Small intestine (tissue), 7 donors: ENCODE results near the gene ADCY9. TPM values are rescaled to one million over a fixed set of nuclear protein-coding genes. Genes with fewer than 3 reads are reported as not detected.
A peak's percentile ranks its signal among the peaks of the same experiment; 100 is the strongest.
"Not testable (repeated sequence)": the region's sequence is repeated elsewhere in the genome, so short reads cannot be mapped to it uniquely, and the experiment has no call there.

ENCODE experiments used
- DNase-seq, 2 donors: peaks; one replicate each; pipeline versions ENCODE4 v3.0.0 to v3.0.0-alpha.2; 2013
- FAIRE-seq: peaks from 2 replicates; lab custom pipeline; 2012; peaks lifted over from hg19 to GRCh38; lab: Jason Lieb, UNC
- H3K27ac ChIP-seq, 3 donors: one replicate each; pipeline ENCODE4 v1.5.1; 2013; ENCODE audit warnings: low read length in 2 of 3, mild to moderate bottlenecking in 2 of 3, control low read depth in 1 of 3, inconsistent platforms in 1 of 3, low read depth in 1 of 3, moderate library complexity in 1 of 3
- H3K27me3 ChIP-seq, 3 donors: one replicate each; pipeline ENCODE4 v1.6.1; 2013; ENCODE audit warnings: low read length in 3 of 3, inconsistent platforms in 1 of 3; ENCODE audit not compliant: control insufficient read depth in 3 of 3, insufficient read depth in 3 of 3
- H3K36me3 ChIP-seq, 3 donors: one replicate each; pipeline ENCODE4 v1.6.1; 2013; ENCODE audit warnings: low read length in 3 of 3, inconsistent platforms in 1 of 3, low read depth in 1 of 3, mild to moderate bottlenecking in 1 of 3, moderate library complexity in 1 of 3; ENCODE audit not compliant: control insufficient read depth in 3 of 3, insufficient read depth in 2 of 3
- H3K4me1 ChIP-seq, 3 donors: one replicate each; pipeline ENCODE4 v1.6.1; 2013; ENCODE audit warnings: low read length in 2 of 3, inconsistent platforms in 1 of 3, low read depth in 1 of 3, mild to moderate bottlenecking in 1 of 3, moderate library complexity in 1 of 3; ENCODE audit not compliant: control insufficient read depth in 3 of 3, insufficient read depth in 2 of 3
- H3K4me3 ChIP-seq, 3 donors: one replicate each; pipeline ENCODE4 v1.5.1; 2013; ENCODE audit warnings: low read length in 3 of 3, control low read depth in 1 of 3, inconsistent platforms in 1 of 3, low read depth in 1 of 3, mild to moderate bottlenecking in 1 of 3, moderate library complexity in 1 of 3
- H3K9me3 ChIP-seq, 2 donors: one replicate each; pipeline ENCODE4 v1.6.1; 2013; ENCODE audit warnings: low read depth in 1 of 2, low read length in 1 of 2; ENCODE audit not compliant: control insufficient read depth in 2 of 2, insufficient read depth in 1 of 2
- WGBS, 3 donors: extraction: QIAGEN DNeasy Blood & Tissue Kit; methylation state at CpG; one replicate each; pipeline ENCODE4 v1.1.7; 2013; 5-methylcytosine and 5-hydroxymethylcytosine counted together
- polyA plus RNA-seq, 4 donors: library from polyadenylated mRNA; stranded (reverse) in 3 of 4; unstranded in 1 of 4; fragments of 200-250 nt in 3 of 4; fragments of 120-200 nt in 1 of 4; gene quantifications; one replicate each; pipeline versions ENCODE4 v1.2.1 to v1.2.3, GENCODE V29; 2013
- donor health status: healthy with polysubstance abuse.
- donor health status: control.
- donor health status: control.
- donor health status: Bipolar disorder and iron deficiency.
- donor health status: healthy.

Gene ADCY9
- polyA plus RNA-seq, 4 donors: 4.3 to 10.7 (median 8.0) TPM

DNA sequence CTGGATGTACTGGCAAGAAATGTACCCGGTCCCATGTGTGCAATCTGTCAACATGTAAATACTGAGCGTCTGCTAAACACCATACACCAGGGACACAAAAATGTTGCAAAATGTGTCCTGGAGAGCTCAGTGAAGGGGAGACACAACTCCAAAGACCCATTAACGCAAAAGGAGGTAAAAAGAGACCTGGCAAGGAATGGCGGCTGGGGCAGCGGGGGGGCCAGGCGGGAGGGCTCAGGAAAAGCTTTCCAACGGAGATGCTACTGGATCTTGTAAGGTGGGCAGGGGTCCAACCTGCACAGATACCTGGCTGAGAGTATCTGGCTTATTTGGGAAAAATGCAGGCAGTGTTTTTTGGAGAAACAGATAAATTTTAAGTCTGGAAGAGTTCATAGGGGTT lies 40.7 kb downstream of the ADCY9 start:
- no peaks in the 10 kb centered on the region for H3K9me3 ChIP-seq
- WGBS, 3 donors: 93 to 96% (median 94%) methylated on average over 7 of the region's 7 CpGs
- H3K27ac ChIP-seq: no peak overlapping the region
- no peaks in the 10 kb centered on the region for H3K27me3 ChIP-seq
- DNase-seq (no peak), FAIRE-seq (no peak)
- peaks cover 0 to 9% (median 0%) of the 10 kb centered on the region in 3 donors for H3K36me3 ChIP-seq
- H3K4me1 ChIP-seq: no peaks in the 10 kb centered on the region
- H3K4me3 ChIP-seq: no peak overlapping the region

DNA sequence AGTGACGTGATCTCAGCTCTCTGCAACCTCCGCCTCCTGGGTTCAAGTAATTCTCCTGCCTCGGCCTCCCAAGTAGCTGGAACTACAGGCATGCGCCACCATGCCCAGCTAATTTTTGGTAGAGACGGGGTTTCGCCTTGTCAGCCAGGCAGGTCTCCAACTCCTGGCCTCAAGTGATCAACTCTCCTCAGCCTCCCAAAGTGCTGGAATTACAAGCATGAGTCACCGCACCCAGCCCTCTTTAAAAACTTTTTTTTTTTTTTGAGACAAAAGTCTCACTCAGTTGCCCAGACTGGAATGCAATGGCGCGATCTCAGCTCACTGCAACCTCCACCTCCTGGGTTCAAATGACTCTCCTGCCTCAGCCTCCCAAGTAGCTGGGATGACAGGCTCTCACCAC lies 43.1 kb downstream of the ADCY9 start:
- H3K4me3 ChIP-seq, H3K27me3 ChIP-seq, DNase-seq, H3K9me3 ChIP-seq, H3K27ac ChIP-seq, FAIRE-seq, H3K36me3 ChIP-seq, H3K4me1 ChIP-seq: not testable (repeated sequence)
- WGBS, 3 donors: 95 to 98% (median 97%) methylated on average over 9 of the region's 9 CpGs

DNA sequence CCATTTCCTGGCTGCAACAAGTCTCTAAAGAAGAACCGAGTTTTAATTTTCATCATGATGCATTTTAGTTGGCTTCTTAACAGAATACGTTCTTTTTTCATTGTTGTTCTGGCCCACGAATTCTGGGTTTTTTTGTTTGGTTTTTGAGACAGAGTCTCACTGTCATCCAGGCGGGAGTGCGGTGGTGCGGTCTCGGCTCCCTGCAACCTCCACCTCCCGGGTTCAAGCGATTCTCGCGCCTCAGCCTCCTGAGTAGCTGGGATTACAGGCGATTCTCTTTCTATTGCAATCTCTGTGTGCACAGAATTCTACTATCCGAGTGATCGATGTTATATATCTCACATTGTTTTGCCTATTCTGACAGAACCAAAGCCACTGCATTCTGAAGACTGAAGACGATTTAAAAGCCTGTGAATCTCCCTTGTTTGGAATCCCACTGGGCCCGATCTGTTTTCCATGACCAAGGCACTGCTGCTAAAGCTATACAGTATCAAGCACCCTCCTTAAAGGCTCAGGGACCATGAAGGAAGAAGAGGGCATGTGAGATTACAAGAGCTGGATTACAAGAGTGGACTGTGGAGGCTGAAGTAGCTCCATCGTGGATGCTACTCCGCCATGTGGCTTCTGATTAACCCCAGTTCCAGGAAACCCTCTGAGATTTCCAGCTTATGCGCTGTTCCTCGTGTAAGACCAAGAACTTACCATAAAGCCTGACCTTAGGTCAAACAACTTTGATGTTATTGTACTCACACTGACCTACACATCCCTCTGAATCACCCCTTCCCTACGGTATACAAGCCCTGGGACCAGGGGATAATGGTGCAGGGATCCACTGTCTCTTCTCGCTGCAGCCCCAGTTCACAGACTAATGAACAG lies 44.3 kb downstream of the ADCY9 start:
- H3K4me3 ChIP-seq: no peak overlapping the region
- no peak for FAIRE-seq
- no peak for DNase-seq
- H3K27ac ChIP-seq: no peak overlapping the region
- H3K27me3 ChIP-seq: no peaks in the 10 kb centered on the region
- H3K36me3 ChIP-seq: peaks cover 0 to 6% (median 0%) of the 10 kb centered on the region in 3 donors
- WGBS, 3 donors: 86 to 91% (median 87%) methylated on average over 22 of the region's 22 CpGs
- H3K4me1 ChIP-seq: no peaks in the 10 kb centered on the region
- no peaks in the 10 kb centered on the region for H3K9me3 ChIP-seq

DNA sequence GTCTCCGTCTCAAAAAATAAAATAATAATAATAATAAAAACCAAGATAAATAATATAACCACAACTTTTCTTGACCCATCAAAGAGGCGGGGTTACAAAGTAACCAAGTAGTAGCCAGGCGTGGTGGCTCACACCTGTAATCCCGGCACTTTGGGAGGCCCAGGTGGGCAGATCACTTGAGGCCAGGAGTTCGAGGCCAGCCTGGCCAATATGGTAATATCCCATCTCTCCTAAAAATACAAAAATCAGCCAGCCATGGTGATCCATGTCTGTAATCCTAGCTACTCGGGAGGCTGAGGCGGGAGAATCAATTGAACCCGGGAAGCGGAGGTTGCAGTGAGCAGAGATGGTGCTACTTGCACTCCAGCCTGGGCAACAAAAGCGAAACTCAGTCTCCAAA lies 45.3 kb downstream of the ADCY9 start:
- 93 to 95% (median 94%) methylated on average over 10 of the region's 10 CpGs for WGBS, 3 donors
- H3K9me3 ChIP-seq: no peaks in the 10 kb centered on the region
- FAIRE-seq (no peak), DNase-seq (no peak)
- no peak overlapping the region for H3K27ac ChIP-seq
- H3K27me3 ChIP-seq: no peaks in the 10 kb centered on the region
- no peaks in the 10 kb centered on the region for H3K4me1 ChIP-seq
- H3K36me3 ChIP-seq: peaks cover 0 to 2% (median 0%) of the 10 kb centered on the region in 3 donors
- no peak overlapping the region for H3K4me3 ChIP-seq

DNA sequence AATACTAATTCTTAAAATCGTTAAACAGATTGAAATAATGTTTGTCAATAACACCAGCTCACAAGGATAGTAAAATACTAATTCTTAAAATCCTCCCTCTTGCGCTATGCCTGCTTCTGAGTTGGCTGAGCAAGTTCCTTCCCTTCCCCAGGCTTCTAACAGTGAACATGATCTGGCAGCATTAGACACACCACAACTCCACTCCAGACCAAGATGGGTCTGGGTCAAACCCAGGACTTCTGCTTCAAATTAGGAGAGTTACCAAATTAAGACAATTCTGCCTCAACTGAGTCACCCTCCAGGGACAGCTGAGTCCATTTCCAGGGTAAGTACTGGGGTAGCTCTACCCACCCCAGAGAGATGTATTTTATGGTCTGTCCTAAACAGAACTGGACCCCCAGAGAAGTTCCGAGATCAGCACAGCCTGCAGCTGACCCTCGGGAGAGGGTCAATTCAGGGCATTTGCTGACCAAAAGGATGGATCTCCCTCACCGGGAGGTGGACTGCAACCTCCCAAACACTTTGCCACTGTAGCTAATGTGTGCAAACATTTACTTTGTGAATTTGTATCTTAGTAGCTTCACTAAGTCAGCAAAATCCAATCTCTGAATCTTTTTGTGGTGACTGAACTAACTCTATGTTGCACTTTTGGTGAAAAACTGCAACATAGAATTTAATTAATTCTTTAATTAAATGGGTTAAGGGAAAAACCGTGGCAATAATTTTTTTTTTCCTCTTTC lies 48.8 kb downstream of the ADCY9 start:
- Histone ChIP-seq H3K4me3 (no peak overlapping the region), H3K36me3 (peaks cover 0 to 2% (median 0%) of the 10 kb centered on the region in 3 donors), H3K27ac (peak overlapping the region in 1 of 3 donors; percentile 49), H3K9me3 (peaks cover 0 to 12% of the 10 kb centered on the region in 2 donors), H3K4me1 (no peaks in the 10 kb centered on the region), H3K27me3 (no peaks in the 10 kb centered on the region)
- no peak for FAIRE-seq
- WGBS, 3 donors: 66 to 77% (median 74%) methylated on average over 6 of the region's 6 CpGs
- DNase-seq: no peak

DNA sequence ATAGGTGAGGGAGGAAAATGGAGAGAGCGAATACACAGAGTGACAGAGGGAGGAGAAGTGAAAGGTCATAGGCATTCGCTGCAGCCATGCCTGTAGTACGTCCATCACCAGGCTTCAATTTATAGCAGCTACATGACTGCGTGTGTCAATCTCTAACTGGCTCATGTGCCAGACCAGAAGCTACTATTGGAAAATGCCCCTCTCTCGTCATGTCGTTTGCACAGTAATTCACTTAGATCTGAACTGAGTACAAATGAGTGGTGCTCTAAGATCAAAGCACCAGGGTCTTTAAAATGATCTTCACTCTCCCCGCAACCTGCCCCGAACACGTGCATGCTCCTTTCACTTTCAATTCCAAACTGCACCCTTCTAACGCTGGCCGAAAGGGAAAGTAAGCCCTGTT lies 51.3 kb downstream of the ADCY9 start:
- Histone ChIP-seq H3K9me3 (peaks cover 0 to 22% of the 10 kb centered on the region in 2 donors), H3K27ac (peak overlapping the region in 2 of 3 donors; percentile 81), H3K4me3 (peak overlapping the region in 1 of 3 donors; percentile 53), H3K36me3 (peaks cover 0 to under 1% (median 0%) of the 10 kb centered on the region in 3 donors), H3K4me1 (no peaks in the 10 kb centered on the region), H3K27me3 (no peaks in the 10 kb centered on the region)
- WGBS, 3 donors: 21 to 57% (median 28%) methylated on average over 11 of the region's 11 CpGs
- DNase-seq (peak in 1 of 2 donors; percentile 78), FAIRE-seq (no peak)

DNA sequence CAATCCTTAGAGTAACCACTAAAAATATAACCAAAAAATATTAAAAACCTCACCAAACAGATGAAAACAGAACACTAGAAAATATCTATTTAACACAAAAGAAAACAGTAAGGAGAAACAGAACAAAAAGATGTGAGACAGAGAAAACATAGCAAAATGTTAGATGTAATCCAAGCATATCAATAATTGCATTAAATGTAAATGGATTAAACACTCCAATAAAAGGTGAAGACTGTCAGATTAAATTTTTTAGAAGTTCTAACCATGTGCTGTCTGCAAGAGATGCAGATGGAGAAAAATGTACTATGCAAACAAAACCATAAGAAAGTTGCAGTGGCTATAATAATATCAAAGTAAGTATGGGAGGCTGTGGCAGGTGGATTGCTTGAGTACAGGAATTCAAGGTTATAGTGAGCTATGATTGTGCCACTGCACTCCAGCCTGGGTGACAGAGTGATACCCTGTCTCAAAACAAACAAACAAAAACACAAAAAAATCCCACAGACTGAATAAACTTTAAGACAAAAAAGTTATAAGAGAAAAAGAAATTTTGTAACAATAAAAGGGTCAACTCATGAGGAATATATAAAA lies 53.9 kb downstream of the ADCY9 start:
- Histone ChIP-seq H3K4me1 (no peaks in the 10 kb centered on the region), H3K27me3 (no peaks in the 10 kb centered on the region), H3K4me3 (no peak overlapping the region), H3K9me3 (peaks cover 0 to 28% of the 10 kb centered on the region in 2 donors), H3K27ac (no peak overlapping the region), H3K36me3 (peaks cover 0 to 3% (median 0%) of the 10 kb centered on the region in 3 donors)
- DNase-seq (no peak), FAIRE-seq (no peak)

DNA sequence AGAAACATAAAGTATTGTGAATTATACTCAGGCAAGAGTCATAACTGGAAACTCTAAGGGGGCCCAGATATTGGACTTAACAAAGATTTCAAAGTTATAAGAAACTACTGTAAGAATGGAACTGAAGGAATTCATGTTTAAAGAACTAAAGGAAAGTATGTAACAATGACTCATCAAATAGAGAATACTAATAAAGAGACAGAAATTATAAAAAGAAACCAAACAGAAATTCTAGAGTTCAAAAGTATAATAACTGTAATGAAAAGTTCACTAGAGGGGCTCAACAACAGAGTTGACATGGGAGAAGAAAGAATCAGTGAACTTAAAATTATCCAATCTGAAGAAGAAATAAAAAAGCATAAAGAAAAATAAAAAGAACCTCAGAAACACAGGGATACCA lies 55.4 kb downstream of the ADCY9 start:
- DNase-seq: no peak
- peak; percentile 67 for FAIRE-seq
- Histone ChIP-seq H3K27ac (no peak overlapping the region), H3K27me3 (no peaks in the 10 kb centered on the region), H3K4me1 (no peaks in the 10 kb centered on the region), H3K4me3 (no peak overlapping the region), H3K36me3 (peaks cover 0 to 3% (median 0%) of the 10 kb centered on the region in 3 donors), H3K9me3 (peaks cover 0 to 28% of the 10 kb centered on the region in 2 donors)
